Left renal cortex interstitium (tissue), 4 donors: ENCODE measurements around the gene ADPRHL1. TPM values are rescaled to one million over a fixed set of nuclear protein-coding genes. Genes with fewer than 3 reads are reported as not detected.
"Not testable (repeated sequence)": the region's sequence is repeated elsewhere in the genome, so short reads cannot be mapped to it uniquely, and the experiment has no call there.

Source experiments
- DNase-seq, 4 donors: peaks; one replicate each; pipeline ENCODE4 v3.0.0-alpha.2; 2013; ENCODE audit warnings: low read depth in 4 of 4, low spot score in 2 of 4, missing footprints in 1 of 4
- polyA plus RNA-seq, 4 donors: library from polyadenylated mRNA; unstranded; fragments of 120-200 nt; gene quantifications; one replicate each; pipeline ENCODE4 v1.2.1, GENCODE V29; 2013; ENCODE audit not compliant: insufficient read length in 4 of 4

Gene ADPRHL1
- polyA plus RNA-seq, 4 donors: 3.1 to 6.1 (median 4.7) TPM

DNA sequence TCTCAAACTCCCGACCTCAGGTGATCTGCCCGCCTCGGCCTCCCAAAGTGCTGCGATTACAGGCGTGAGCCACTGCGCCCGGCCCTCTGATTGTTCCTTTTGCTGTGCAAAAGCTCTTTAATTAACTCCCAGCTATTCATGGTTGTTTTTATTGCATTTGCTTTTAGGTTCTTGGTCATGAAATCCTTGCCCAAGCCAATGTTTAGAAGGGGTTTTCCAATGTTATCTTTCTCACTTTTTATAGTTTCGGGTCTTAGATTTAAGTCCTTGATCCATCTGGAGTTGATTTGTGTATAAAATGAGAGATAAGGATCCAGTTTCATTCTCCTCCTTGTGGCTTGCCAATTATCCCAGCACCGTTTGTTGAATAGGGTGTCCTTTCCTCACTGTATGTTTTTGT, 70.2 kb downstream of the ADPRHL1 start:
- no peak for DNase-seq

DNA sequence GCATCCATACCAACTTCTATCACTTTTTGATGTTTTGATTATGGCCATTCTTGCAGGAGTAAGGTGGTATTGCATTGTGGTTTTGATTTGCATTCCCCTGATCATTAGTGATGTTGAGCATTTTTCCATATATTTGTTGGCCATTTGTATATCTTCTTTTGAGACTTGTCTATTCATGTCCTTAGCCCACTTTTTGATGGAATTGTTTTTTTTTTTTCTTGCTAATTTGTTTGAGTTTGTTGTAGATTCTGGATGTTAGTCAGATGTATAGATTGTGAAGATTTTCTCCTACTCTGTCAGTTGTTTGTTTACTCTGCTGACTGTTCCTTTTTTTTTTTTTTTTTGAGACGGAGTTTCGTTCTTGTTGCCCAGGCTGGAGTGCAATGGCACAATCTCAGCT, 70.7 kb downstream of the ADPRHL1 start:
- DNase-seq: not testable (repeated sequence)

DNA sequence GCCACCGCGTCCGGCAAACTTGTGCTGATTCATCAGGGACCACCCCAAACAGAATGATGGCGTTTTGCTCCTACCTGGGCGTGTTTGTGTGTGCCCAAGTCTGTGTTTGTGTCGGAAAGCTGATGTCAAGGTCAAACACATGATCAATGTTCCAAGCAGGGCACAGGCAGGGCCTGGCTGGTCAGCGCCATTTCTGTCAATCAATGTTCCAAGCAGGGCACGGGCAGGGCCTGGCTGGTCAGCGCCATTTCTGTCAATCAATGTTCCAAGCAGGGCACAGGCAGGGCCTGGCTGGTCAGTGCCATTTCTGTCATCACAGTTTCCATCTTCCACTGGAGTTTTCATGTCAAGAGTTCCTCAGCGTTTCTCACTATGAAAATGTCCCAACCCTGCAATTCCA, 74.5 kb downstream of the ADPRHL1 start:
- DNase-seq: no peak

DNA sequence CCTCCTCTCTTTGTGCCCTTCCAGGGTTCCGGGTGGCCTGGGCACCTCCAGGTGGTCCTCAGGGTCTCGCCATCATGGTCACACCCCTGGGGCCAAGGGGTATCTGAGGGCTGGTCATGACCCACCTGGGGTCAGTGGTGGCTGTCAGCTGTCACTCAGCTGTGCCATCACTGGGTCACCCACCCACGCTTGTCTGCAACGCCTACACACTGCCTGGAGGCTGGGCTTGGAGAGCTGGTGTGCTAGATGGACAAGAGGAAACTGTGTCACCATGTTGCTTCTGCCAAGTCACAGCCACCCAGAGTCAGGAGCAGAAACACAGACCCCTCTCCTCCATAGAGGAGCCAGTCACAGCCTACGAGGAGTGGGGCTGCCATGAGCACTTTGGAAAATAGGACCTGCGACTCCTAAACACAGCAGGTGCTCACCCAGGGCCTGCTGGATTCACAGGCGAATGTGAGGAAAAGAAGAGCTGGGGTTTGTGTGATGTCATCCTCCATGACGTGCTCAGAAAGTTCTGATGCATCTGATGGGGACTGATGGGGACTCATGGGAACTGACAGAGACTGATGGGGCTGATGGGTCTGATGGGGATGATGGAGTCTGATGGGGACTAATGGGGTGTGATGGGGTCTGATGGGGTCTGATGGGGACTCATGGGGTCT, 78.6 kb downstream of the ADPRHL1 start:
- DNase-seq: no peak

DNA sequence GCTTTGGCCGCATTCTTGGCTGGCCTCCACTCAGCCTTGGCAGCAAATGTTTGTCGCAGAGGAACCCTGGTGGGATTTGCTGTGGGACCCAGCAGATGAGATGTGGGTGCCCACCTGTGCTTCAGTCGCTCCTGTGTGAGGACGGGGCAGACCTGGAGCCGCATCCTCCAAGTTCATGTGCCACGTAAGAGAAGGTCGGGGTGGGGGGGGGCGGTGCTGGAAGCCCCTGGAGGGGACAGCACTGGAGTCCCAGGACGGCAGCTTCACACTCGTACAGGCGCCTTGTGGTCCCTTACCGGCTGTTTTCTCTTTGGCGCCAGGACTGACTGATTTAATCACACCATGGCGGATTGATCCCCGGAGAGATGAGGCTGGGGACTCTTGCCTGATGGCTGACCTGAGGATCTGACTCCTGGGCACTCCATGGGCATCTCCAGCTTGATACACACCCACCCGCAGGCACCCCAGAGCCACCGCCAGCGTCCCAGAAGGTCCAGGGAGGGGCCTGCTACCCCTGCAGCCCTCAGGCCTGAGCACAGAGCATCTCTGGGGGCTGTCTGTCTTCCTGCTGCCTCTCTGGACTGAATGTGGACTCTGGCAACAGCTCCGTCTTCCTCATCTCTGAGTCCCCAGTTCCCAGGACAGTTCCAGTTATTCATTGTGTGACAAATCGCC, 79.3 kb downstream of the ADPRHL1 start:
- DNase-seq: no peak

DNA sequence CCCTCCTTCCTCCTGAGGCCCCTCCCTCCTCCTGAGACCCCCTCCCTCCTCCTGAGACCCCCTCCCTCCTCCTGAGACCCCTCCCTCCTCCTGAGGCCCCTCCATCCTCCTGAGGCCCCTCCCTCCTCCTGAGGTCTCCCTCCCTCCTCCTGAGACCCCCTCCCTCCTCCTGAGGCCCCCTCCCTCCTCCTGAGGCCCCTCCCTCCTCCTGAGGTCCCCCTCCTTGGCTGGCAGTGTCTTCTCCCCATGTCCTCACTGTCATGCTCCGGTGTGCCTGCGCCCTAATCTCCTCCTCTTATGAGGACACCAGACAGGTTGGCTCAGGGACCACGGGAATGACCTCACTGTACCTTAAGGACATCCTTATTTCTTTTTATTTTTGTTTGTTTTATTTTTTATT, 81.6 kb downstream of the ADPRHL1 start:
- DNase-seq: not testable (repeated sequence)

DNA sequence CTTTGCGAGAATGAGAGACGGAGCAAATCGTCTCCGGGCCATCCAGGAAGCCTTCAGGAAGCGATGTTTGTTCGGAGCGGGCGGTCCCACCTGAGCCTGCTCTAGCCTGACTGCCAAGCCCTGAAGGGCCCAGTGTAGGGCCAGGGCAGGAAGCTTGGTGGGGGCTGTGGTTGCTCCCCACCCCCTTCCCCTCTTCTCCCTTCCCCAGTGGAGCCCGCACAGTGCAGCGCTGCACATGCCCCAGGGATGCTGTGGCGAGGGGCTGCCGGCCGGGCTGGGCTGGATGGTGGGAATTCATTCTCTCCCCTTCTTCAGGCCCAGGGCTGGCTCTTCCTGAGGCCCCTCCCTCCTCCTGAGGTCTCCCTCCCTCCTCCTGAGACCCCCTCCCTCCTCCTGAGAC, 82.2 kb downstream of the ADPRHL1 start:
- no peak for DNase-seq

DNA sequence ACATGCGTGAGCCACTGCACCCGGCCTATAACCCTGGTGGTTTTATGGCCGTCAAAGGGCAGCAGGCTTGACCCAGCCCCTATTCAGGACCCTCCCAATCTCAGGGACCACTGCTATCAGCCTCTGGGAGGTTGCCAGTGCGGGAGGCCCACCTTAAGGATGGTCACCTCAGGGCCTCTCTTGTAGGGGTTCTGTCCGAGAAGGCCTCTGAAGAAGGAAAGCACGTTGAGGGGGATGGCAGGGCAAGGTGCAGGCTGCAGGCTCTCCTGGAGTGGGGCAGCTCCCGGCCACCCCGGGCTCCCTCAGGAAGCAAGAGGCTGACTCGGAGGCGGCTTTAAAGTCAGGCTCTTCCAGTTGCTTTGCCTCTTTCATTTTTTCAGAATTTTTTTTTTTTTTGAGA, 83.4 kb downstream of the ADPRHL1 start:
- DNase-seq: no peak

DNA sequence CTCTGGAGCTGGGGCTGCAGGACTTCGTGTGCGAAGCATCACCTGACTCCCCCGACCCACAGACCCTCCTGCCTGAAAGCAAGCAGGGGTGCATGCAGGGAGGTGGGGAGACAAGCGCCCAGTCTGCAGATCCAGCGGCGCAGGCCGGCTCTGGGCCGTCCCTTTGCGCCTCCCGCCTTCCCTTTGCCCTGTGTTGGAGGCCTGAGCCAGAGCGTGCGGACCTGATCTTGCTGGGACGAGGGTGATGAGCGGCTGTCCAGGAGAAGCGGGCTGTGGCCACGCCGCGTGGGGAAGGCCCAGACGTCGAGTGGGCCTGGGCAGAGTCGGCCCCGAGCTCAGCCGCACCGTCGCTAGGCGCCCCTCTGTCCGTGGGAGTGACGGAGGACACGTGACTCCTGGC, 84.1 kb downstream of the ADPRHL1 start:
- DNase-seq: no peak

DNA sequence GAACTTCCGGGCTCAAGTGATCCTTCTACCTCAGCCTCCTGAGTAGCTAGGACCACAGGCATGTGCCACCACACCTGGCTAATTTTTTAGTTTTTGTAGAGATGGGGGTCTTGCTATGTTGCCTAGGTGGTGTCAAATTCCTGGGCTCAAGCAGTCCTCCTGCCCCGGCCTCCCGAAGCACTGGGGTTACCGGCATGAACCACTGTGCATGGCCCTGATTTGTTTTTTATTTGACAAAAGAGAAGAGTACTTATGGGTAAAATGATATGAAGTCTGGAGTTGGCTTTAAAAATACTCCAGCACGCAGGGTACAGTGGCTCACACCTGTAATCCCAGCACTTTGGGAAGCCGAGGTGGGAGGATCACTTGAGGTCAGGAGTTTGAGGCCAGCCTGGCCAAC, 84.9 kb downstream of the ADPRHL1 start:
- not testable (repeated sequence) for DNase-seq

DNA sequence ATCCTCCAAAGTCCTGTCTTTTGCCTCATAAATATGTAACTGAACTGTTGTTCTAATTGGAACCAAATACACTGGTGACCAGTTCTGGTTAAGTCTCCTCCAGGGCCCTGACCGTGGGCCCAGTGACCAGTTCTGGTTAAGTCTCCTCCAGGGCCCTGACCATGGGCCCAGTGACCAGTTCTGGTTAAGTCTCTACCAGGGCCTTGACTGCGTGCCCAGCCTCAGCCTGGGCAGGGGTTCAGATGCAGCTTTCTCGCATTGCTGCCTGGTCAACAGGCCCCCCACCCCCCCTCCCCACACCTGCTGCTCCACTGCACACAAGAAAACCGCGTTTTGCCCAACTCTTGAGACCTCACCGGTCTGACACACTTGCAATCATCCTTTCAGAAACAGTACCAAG, 85.5 kb downstream of the ADPRHL1 start:
- DNase-seq: no peak

DNA sequence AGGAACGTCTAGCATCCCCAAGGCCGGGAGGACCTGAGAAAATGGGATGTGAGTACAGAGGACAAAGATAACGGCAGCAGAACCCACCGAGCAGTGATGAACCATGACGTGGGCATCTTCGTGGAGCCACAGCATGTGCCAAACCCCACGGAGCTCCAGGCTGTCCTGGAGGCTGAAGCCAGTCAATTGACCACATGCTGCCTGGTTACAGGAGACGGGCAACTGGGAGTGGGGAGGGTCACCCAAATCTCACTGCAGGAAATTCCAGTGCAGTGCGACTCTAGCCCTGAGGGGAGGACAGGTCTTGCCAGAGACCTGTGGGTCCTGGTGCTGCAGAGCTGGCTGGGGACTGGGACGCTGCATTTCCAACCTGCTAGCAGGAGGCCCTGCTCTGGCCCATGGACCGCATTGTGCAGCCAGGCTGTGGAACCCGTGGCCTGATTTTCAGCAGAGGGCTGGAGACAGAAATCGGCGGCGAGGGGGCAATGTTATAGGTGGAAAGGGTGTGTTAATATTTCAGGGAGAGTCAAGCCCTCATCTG, 86.2 kb downstream of the ADPRHL1 start:
- no peak for DNase-seq

DNA sequence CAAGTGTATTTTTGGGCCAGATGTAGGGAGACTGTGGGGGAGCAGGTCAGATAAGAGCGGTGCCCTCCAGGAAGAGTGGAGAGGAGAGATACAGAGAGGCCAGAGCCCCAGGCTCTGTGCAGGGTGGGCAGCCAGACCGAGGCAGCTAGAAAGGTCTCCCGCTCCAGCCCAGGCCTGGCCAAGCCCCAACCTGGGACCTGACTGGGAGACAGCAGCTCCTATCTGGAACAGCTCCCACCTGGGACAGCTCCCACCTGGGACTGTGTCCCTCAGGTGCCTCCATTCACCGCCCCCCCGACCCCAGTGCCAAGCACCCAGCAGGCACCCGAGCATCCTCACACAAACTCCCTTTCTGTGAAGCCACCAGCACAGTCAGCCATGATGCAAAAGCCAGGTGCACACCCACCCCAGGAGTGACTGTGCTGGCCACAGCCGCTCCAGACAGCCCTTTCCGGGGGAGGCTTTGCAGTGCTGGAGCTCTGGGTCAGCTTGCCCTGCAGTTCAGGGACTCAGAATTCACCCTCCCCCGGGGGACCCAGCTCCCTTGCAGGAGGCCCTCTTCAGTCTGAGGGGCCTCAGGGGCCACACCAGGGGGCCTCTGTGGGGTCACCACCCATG, 87.2 kb downstream of the ADPRHL1 start:
- no peak for DNase-seq

DNA sequence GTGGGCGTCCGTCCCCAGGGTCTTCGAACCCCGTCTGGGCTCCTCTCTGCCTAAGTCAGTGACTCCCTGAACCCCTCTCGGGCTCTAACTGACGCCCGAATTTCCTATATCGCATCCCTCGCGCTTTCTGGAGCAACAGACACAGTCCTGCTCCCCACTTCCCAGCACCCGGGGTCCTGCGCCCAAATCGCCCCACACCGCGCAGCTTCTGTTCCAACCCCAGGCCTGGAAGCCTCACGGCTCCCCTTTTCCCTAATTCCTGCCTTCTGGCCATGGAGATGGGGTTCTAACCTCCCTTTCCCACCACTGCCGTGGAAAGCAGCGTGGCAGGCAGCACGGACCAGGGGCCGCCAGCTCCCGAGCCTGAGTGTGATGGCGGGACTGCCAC, 87.7 kb downstream of the ADPRHL1 start:
- DNase-seq: no peak

DNA sequence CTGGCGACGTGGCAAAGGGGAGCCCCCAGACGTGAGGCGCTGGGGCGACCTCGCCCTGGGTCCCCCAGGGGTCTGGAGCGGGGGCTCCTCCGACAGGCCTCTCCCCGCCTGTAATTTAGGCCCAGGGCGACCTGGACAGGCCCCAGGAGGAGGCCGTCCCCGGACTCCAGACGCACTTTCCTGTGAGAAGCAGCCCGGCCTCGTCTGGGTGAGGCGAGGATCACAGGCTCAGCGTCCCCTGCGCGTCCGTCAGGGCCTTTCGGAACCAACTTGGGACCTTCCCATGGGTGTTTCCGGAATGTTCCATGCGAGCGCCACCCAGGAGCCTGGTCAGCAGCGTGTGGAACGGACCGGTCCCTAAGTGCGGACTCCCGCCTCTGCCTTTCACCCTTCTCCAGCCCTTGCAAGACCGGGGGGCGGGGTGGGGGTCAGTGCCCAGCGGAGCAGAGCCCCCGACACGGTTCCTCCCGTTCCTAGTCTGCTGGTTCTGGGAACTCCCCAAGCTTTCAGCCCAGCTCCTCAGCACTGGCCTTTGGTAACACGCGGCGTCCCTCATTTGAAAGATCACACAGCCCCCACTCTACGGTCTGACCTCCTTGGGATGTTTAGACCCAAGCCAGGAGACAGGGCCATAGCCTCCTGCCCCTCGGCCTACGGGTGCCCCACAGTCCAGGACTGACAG, 88.2 kb downstream of the ADPRHL1 start:
- DNase-seq: no peak

DNA sequence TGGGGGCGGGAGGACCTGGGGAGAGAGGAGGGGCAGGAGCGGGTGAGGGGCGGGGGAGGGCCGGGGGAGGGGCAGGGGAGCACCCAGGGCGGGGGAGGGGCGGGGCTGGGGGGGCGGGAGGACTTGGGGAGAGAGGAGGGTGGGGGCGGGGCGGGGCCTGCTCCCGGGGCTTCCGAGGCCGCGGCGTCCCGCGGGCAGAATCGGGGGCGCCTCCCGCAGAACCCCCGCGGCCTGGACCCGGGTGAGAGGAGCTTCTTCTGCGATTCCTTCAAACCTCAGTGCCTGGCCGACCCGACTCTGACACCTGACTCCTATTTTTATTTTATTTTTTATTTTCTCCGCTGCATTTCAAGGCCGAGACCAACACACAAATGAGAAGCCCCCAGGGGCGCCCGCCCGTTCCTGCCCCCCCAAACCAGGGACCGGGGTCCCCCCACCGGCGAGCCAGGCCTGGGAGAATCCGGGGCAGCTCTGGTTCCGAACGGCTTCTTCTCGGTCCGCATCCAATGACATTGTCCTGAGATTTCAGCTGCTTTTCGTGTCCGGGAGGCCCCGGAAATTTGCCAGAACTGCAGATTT, 88.9 kb downstream of the ADPRHL1 start:
- no peak for DNase-seq

DNA sequence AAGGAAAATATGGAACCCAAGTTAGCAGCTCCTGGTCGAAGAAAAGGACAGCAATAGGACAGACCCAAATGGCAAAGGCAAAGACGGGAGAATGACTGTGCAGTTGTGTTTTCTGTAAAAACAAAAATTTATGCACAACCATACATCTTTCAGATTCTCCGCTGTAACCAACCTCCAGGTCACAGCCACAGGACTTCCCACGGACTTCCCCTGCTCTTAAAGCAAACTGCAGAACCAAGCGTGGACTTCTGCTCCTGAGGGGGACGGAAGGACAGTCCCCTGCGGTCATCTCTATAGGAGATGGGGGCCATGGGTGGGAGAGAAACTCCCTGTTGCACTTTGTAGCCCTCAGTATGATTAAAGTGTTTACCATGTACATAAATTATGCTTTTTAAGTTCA, 91.9 kb downstream of the ADPRHL1 start:
- no peak for DNase-seq

DNA sequence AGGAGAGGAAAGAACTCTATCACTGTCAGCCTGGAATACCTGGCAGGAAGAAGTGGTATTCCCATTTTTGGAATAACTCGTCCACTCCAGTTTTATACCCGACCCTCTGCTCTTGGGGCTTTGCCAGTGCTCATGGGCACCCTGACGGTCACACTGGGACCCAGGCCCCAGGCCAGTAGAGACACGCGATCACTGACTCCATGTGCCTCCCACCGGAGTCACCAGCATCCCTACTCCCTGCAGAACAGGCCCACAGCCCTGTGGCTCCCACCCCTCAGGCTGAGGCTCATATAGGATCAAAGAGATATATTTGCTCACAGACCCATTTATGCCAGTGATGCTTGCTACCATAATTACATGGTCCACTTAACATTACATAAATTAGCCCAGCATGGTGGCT, 92.8 kb downstream of the ADPRHL1 start:
- DNase-seq: no peak

DNA sequence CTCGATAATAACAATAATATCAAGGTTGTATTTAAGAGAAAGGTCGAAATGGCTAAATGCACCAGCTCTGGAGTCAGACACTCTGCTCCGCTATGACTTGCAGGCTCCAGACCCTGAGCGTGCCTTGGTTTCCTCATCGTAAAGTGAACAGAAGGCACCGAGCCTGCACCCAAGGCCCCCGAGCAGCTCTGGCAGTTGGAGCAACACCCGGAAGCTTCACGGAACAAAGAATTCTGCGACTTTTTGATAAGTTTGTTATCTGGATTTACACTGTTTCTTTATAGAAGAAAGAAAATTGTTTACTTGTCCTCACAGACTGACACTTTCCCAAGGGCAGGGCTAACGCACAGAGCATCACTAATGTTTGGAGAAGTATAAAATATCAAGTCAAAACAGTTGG, 93.7 kb downstream of the ADPRHL1 start:
- DNase-seq: no peak

DNA sequence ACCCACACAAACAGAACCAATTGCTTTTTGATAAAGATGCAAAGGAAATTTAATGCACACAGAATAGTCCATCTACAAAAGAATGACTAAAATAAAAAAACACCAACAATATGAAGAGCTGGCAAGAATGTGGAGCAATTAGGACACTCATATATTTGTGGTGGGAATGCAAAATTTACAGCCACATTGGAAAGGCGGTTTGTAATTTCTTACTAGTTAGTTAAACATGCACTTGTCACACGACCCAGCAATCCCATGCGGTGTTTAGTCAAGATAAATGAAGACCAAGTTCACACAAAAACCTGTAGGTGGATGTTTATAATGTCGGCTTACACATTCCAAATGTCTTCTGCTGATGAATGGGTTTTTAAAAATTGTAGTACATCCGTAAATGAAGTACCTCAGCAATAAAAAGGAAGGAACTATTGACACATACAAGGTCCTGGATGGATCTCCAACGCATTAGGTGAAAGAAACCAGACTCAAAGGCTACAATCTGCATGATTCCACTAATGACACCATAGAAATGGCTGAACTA, 94.6 kb downstream of the ADPRHL1 start:
- no peak for DNase-seq

DNA sequence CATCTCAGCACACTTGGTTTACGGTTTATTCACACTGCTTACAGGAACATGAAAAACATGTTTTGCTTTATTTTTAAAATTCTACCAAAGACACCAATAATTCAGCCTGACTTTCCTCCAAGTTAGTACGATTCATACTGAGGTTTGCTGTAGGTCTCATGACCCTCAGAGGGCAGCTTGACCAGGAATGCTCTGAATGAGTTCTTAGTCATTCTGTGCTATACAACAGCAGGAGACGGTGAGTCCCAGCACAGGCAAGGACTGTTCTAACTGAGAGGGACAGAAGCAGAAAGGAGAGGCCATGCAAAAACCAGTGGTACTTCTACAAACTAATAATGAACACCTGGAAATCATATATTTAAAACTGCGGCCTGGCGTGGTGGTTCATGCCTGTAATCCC, 95.8 kb downstream of the ADPRHL1 start:
- DNase-seq: no peak
